ENCODE data around the gene ADGRL3. TPM values are rescaled to one million over a fixed set of nuclear protein-coding genes. Genes with fewer than 3 reads are reported as not detected.
"Not testable (repeated sequence)": the region's sequence is repeated elsewhere in the genome, so short reads cannot be mapped to it uniquely, and the experiment has no call there.

The ADGRL3 gene
- total and polyA plus RNA-seq, 12 donors, result 2.4 to 182 (median 22.1) TPM

DNA sequence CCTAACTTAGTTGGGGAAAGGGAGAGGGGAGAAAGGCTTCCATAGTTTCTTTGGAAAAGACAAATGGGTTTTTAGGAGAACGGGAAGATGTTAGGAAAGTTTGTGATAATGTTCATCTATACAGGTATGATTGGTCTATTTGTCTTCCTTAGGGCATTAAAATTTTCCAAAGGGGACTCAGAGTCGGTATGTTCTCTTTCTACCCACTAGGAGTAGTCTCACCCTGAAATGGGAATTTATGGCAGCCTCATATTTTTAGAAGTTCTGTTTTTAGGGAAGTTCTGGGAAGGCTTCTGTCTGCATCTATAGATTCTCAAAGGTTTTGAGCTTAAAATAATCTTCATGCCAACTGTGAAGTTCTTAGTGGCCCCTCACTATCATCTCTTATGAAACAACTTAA, 637.3 kb downstream of the ADGRL3 start:
- intact Hi-C loops (cut with DNase I), result no loop called here
- H3K27me3 ChIP-seq, result no peaks in the 10 kb centered on the region
- 79 to 85% (median 80%) methylated on average over 2 of the region's 2 CpGs for WGBS, 4 donors
- no peak overlapping the region for H3K27ac ChIP-seq
- no peaks in the 10 kb centered on the region for H3K4me1 ChIP-seq (replicated peaks in 1 of 2)
- DNase-seq, result no peak
- no peak overlapping the region for H3K4me3 ChIP-seq
- no peaks in the 10 kb centered on the region for H3K9me3 ChIP-seq (replicated peaks in 1 of 3)
- TF ChIP-seq POLR2A (IDR thresholded peaks at IDR 0.05), result no peak
- TF ChIP-seq, protein P1, sequence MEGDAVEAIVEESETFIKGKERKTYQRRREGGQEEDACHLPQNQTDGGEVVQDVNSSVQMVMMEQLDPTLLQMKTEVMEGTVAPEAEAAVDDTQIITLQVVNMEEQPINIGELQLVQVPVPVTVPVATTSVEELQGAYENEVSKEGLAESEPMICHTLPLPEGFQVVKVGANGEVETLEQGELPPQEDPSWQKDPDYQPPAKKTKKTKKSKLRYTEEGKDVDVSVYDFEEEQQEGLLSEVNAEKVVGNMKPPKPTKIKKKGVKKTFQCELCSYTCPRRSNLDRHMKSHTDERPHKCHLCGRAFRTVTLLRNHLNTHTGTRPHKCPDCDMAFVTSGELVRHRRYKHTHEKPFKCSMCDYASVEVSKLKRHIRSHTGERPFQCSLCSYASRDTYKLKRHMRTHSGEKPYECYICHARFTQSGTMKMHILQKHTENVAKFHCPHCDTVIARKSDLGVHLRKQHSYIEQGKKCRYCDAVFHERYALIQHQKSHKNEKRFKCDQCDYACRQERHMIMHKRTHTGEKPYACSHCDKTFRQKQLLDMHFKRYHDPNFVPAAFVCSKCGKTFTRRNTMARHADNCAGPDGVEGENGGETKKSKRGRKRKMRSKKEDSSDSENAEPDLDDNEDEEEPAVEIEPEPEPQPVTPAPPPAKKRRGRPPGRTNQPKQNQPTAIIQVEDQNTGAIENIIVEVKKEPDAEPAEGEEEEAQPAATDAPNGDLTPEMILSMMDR (IDR thresholded peaks at IDR 0.05), result no peak
- H3K36me3 ChIP-seq (replicated peaks in 1 of 2), result no peaks in the 10 kb centered on the region

DNA sequence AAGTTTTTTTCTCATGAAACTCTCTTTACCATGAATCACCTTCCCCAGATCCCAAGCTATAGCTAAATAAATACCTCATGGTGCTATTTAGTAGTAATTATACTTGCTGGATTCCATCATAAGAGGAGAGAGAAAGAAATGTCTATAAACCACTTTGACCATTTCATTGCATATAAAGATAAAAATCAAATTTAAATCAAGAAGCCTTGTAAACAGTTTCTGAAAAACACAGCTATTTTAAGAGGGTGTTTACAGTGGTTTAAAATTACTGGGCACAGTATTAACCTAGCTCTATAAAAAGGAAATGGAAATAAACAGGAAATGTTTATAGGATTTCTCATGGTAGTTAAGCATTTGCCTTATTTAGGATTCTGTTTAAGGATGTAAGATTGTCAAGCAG, 637.9 kb downstream of the ADGRL3 start:
- DNase-seq, result no peak
- no peaks in the 10 kb centered on the region for H3K27me3 ChIP-seq
- no peaks in the 10 kb centered on the region for H3K9me3 ChIP-seq (replicated peaks in 1 of 3)
- H3K4me1 ChIP-seq (replicated peaks in 1 of 2), result no peaks in the 10 kb centered on the region
- TF ChIP-seq, protein P1 (IDR thresholded peaks at IDR 0.05), result no peak
- TF ChIP-seq POLR2A (IDR thresholded peaks at IDR 0.05), result no peak
- no peak overlapping the region for H3K27ac ChIP-seq
- H3K4me3 ChIP-seq, result no peak overlapping the region
- H3K36me3 ChIP-seq (replicated peaks in 1 of 2), result no peaks in the 10 kb centered on the region
- intact Hi-C loops (cut with DNase I), result no loop called here

DNA sequence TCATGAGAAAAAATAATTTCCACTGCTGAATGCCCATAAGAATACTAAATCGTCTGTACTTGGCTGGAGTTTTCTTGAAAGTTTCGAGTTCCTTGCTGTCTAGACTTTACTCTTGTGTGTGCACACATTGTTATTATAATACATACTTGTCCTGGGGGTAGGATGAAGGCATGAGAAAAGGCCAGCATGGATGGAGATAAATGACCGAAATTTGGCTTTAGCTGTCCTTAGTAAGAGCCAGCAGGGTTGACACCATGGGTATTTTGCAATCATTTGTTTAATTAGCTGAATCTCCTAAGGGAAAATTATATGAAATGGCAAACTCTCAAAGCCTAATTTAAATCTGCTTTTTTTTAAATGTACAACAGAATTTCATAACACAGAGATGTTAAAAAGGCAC, 641.6 kb downstream of the ADGRL3 start:
- H3K36me3 ChIP-seq (replicated peaks in 1 of 2), result no peaks in the 10 kb centered on the region
- H3K27ac ChIP-seq, result no peak overlapping the region
- DNase-seq, result no peak
- 47 to 75% (median 67%) methylated on average over 3 of the region's 3 CpGs for WGBS, 4 donors
- TF ChIP-seq, protein P1 (IDR thresholded peaks at IDR 0.05), result no peak
- no peak for TF ChIP-seq POLR2A (IDR thresholded peaks at IDR 0.05)
- no peaks in the 10 kb centered on the region for H3K9me3 ChIP-seq (replicated peaks in 1 of 3)
- H3K27me3 ChIP-seq, result no peaks in the 10 kb centered on the region
- no peak overlapping the region for H3K4me3 ChIP-seq
- intact Hi-C loops (cut with DNase I), result no loop called here
- no peaks in the 10 kb centered on the region for H3K4me1 ChIP-seq (replicated peaks in 1 of 2)

DNA sequence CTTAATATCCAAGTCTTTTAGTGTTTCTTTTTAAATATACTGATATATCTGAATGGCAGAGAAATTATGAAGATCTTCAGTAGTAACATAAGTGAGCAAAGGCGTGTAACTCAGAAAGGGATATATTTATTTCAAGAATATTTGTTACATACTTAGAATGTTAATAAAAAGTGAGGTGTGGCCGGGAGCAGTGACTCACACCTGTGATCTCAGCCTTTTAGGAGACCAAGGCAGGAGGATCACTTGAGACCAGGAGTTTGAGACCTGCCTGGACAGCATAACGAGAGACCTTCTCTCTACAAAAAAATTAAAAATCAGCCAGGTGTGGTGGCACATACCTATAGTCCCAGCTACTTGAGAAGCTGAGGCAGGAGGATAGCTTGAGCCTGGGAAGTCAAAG, 651.0 kb downstream of the ADGRL3 start:
- H3K27me3 ChIP-seq, result no peaks in the 10 kb centered on the region
- no peak for DNase-seq
- no peaks in the 10 kb centered on the region for H3K9me3 ChIP-seq (replicated peaks in 1 of 3)
- no peak overlapping the region for H3K4me3 ChIP-seq
- TF ChIP-seq POLR2A (IDR thresholded peaks at IDR 0.05), result no peak
- TF ChIP-seq, protein P1 (IDR thresholded peaks at IDR 0.05), result no peak
- intact Hi-C loops (cut with DNase I), result no loop called here
- WGBS, 4 donors, result 92 to 95% (median 92%) methylated on average over 3 of the region's 3 CpGs
- no peak overlapping the region for H3K27ac ChIP-seq
- no peaks in the 10 kb centered on the region for H3K4me1 ChIP-seq (replicated peaks in 1 of 2)
- H3K36me3 ChIP-seq (replicated peaks in 1 of 2), result no peaks in the 10 kb centered on the region

DNA sequence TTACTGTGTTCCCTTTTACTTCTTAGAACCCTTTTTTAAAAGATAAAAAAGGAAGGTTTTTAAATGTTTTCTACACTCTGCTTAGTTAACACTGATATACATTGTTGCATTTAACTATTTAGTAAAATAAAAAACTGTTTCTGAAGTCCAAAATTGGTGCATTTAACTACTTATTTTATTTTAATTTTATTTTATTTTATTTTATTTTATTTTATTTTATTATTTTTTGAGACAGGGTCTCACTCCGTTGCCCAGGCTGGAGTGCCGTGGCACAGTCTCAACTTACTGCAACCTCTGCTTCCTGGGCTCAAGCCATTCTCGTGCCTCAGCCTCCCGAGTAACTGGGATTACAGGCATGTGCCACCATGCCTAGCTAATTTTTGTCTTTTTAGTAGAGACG, 652.0 kb downstream of the ADGRL3 start:
- H3K4me1 ChIP-seq (replicated peaks in 1 of 2); intact Hi-C loops (cut with DNase I); H3K36me3 ChIP-seq (replicated peaks in 1 of 2); H3K27me3 ChIP-seq; H3K27ac ChIP-seq; H3K9me3 ChIP-seq (replicated peaks in 1 of 3); DNase-seq; H3K4me3 ChIP-seq: not testable (repeated sequence)
- WGBS, 4 donors, result 92 to 96% (median 95%) methylated on average over 5 of the region's 5 CpGs

Data from adrenal gland (tissue), 12 donors.